NOMO-1 (cell line): ENCODE data around the gene SMARCD3.

ENCODE experiments used
- DNase-seq, 2 experiments: peaks; one replicate each; lab custom pipeline; 2025; ENCODE audit not compliant: unreplicated experiment in 2 of 2; lab: John Stamatoyannopoulos, UW

The SMARCD3 gene

GRCh38 chr7:151215396-151215795 lies 33.1 kb downstream of the SMARCD3 start:
- no peak for DNase-seq

DNA sequence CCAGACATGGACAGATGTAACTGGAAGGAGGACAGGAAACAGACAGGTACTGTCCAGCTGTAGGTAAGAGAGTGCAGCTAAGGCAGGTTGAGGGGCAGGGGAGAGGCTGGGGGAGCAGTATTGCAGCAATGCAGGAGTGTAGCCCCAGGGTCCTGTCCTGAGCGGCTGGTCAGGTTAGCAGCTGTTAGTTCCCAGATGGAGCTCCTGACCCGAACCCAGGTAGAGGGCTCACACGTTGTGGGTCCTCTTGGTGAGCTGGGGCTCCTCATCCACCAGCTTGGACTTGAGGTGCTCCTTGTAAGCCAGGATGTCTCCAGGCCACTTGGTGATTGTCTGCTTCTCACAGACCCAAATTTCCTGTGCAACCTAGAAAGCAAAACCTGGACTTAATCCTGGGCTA lies 34.7 kb downstream of the SMARCD3 start:
- DNase-seq, result no peak

- DNase-seq, result no peak
These were observed 35.9 kb downstream of the SMARCD3 start for GRCh38 chr7:151212626-151213025.

DNA sequence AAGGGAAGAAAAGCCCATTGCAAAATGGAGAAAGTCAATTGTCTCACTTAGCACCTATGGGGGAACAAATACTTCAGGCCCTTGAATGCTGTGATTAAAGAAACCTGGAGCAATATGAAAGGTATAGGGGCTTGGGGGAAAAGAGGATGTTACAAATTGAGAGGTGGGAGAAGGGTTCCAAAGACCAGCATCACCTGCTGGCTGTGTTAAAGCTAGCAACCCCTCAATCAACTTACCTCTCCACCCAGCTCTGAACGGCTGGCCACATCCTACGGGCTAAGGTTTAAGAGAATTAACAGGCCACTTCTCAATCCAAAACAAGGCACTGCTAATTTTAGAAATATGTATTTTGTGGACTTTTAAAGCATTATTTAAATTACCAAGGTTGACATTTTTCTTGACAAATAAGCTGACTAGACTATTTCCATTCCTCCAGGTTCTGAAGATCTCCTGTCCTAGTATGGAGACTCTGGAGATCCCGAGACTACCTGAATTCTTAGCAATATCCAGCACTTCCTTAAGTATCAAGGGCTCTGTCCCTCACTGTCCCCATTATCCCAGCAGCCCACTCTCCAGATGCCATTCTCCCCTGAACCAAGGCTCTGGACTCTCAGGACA lies 37.2 kb downstream of the SMARCD3 start:
- no peak for DNase-seq

DNA sequence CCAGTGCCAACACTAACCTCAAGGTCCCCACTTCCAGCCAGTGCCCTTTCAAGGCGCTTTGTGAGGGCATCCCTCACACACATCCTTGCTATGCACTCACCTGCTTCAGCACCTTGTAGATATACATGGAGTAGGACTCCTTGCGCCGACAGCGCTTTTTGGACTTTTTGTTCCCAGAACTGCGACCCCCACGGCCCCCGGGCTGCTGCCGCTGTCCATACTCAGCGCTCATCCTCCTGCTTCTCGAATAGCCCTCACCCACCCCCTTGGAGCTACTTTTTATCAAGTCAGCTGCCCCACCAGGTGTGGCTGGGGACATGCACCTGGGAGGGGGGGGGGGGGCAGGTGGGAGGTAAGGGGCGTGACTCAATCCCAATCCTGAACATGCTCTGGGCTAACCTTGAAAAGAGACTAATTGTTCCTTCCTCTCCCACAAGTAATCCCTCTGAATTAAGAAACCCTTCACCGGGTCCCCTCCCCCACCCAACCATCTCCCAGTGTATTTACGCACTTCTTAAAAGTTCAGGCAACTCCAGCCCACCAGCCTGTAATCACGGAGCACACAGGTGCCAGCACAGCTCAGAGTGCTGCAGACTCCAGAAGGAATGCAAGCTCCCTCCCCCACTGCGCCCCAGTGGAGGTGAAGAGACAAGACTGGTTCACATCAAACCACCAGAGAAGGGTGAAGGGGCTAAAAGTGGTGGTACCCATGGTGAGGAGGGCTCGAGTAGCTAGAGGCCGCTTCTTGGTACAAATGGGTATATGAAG lies 38.2 kb downstream of the SMARCD3 start, which contains the start of gene H2BK1:
Gene H2BK1 (minus strand): TSS at position 402 of the 768 bp plus-strand sequence. CDS start 170 bp downstream, at position 232.
- no peak for DNase-seq

DNA sequence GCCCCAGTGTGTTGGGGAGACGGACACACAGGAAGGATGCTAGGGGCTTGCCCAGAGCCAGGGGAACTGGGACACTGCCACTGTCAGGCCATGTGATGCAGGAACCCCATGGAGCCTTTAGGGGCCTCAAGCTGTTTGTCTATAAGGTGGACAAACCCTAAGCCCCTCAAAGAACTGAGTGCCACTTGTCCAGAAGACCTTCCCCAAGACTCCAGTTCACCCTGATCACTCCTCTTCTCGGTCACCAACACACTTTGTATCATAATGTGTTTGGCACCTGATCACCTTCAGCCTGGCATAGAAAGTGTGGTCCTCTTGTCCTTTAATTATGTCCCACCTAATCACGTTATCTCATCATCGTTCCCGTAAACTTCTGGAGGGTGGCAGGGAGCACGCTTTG lies 38.9 kb downstream of the SMARCD3 start:
- DNase-seq, result no peak

- no peak for DNase-seq
These were observed 40.1 kb downstream of the SMARCD3 start for GRCh38 chr7:151208253-151208862.

- DNase-seq, result no peak
These were observed 40.7 kb downstream of the SMARCD3 start for GRCh38 chr7:151207804-151208203.

- DNase-seq, result no peak
These were observed 41.2 kb downstream of the SMARCD3 start for GRCh38 chr7:151207315-151207714.

DNA sequence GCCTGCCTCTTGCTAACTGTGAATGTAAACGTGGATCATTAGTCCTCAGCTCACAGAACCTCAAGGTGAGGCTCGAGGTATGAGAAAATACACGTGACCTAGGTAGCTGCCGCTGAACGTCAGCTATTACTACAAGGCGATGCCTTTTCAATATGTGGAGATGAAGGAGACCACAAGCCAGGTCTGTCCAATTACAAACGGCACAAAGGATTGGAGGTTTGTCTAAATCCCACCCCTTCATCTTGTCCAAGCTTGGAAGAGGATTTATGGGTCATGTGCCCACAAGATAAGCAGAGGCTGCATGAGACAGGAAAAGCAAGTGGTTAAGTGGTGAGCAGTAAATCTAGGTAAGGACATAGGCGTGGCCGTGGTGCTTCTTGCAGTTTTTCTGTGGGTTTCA lies 41.6 kb downstream of the SMARCD3 start:
- DNase-seq, result peak in 1 of 2 experiments; percentile 45

GRCh38 chr7:151205730-151206129 lies 42.8 kb downstream of the SMARCD3 start:
- DNase-seq, result no peak

GRCh38 chr7:151204383-151205032 lies 44.0 kb downstream of the SMARCD3 start:
- DNase-seq, result no peak

GRCh38 chr7:151202836-151203235 lies 45.7 kb downstream of the SMARCD3 start:
- DNase-seq, result no peak

DNA sequence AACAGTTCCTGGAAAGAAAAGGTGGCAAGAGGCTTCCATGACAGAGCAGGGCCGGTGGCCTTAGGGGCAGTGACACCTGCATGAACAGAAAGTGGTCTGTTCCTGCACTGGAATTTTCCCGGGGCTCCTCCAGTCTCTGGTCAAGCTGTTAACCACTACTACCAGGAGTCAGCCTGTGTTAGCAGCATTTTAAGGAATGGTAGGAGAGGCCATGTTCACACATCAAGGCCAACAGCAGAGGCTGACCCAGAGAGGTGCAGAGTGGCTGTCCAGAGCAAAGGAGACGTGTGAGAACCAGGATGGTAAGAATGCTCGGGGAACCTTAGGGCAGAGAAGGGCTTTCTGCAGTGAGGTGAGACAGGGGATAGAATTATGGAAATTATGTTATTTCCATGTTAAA lies 46.7 kb downstream of the SMARCD3 start:
- no peak for DNase-seq

DNA sequence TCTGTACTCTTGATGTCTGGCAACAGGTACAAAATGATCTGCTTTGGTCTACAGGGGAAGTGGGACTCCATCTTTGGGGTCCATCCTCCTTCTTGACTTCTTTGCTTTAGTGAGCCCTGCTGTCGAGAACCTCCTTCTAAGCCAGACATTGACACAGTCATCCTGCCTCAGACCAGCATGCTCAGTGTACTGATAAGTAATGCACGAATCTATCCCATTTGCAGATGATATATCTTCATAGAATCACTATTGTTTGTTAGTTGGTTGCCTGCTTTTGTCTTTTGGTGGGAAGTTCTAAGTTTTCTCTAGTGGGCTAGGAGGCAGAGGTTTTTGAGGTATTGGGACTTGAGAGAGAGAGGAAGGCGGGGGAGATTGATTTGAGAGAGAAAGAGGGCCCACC lies 47.1 kb downstream of the SMARCD3 start:
- DNase-seq, result no peak

DNA sequence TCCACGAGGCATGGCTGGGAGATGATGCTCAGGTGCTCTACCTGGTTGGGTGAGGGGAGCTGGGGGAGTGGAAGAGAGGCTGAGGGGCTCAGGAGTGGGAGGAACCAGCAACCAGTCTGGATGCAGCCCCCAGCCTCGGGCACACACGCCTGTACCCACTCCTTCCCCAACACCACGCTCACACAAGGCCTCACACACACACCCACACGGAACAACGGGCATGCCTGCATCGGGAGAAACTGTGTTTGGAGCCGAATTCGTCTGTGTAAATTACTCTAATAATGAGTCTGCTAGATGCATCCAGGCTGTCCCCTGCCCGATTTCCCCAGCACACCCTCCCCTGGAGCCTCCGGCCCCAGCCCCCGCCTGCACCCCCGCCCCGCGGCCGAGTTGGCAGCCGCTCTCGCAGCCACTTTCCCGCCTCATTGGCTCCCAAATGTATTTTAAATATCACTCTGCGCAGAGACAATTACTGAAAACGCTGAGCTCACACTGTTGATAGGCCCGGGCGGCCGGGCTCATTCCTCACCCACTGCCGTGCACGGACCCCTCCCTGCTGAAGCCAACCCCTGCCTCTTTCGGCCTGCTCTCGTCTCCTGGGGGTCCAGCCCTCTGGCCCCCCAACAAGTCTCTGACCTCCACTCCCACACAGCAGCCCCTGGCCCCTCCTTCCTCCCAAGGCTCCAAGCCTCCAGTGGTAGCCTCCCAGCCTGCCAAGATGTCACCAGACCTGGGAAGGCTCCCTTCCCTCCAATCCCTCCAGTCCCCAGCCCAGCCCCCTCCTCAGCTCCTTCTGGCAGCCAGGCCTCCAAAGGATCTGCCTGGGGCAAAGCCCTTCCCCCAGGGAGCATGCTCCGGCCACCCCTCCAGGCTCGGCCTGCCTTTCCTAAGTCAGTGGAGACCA lies 49.3 kb downstream of the SMARCD3 start:
- DNase-seq, result no peak

GRCh38 chr7:151197932-151198331 lies 50.6 kb downstream of the SMARCD3 start:
- no peak for DNase-seq

DNA sequence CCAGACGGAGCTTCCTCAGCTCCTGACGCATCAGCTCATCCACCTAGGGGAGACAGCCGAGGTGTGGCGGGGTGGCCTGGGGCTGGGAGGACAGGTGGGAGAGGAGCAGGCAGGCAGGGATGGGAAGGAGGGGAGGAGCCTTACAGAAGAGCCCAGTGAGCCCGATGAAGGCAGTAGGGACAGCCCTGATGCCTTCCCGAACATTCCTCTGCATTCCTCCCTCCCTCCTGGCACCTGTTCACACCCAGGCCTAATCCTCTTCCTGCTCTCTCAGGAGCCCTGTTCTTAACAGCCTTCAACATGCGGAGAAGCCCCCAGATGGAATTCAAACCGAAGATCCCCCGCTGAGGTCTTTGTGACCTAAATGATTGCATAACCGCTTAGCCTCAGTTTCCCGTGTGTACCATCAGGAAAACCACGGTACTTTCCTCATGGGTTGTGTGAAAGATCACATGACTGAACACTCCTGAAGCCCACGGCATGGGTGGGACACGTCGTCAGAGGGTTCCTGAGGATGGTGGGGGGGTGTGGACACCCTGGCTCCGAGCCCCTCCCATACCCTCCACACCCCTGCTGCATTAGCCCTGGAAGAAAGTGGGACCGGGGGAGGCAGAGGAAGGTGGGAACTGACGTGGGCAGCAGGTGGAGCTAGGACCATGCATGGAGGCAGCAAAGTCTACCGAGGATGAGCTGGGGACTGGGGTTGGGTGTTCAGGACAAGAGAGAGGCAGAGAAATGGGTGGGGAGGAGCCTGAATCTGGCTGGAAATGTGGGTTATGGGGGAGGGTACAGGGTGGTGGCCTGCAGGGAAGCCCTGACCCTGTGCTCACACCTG lies 52.7 kb downstream of the SMARCD3 start:
- no peak for DNase-seq

- no peak for DNase-seq
These were observed 54.3 kb downstream of the SMARCD3 start for GRCh38 chr7:151194188-151194587.
